A673 (cell line): ENCODE measurements around the gene PODXL. TPM values are rescaled to one million over a fixed set of nuclear protein-coding genes. Genes with fewer than 3 reads are reported as not detected.

Experiments
- BruUV-seq: library from RNA; stranded (reverse); fragments of 400-500 nt; replicated peaks from 2 replicates; lab custom pipeline; 2021; lab: Mats Ljungman, UMichigan
- CTCF ChIA-PET: fragments of 300-600 bp; sonication (Branson Sonifier 250); formaldehyde crosslinking; loops from one replicate; lab custom pipeline; 2022; ENCODE audit warnings: antibody characterized with exemption; lab: Charles Lee
- POLR2A ChIA-PET: fragments of 300-600 bp; sonication (Branson Sonifier 250); formaldehyde crosslinking; loops from one replicate; lab custom pipeline; 2022; ENCODE audit warnings: antibody characterized with exemption; ENCODE audit not compliant: low non-redundant PET; lab: Charles Lee
- DNase-seq: peaks from one replicate; pipeline ENCODE4 v3.0.0-alpha.2; 2015; ENCODE audit warnings: low spot score
- H3K27ac ChIP-seq: fragments of 200-600 bp; sonication (generic); 2 replicates; pipeline ENCODE4 v1.5.1; 2016; ENCODE audit warnings: mixed run types, low read depth, mild to moderate bottlenecking, mixed read lengths, antibody characterized with exemption, low read length; ENCODE audit not compliant: poor library complexity, severe bottlenecking
- H3K27me3 ChIP-seq: fragments of 200-600 bp; sonication (generic); replicated peaks from 2 replicates; pipeline ENCODE4 v1.6.1; 2017; ENCODE audit warnings: mixed run types, low read depth, mild to moderate bottlenecking, mixed read lengths, antibody characterized with exemption, low read length; ENCODE audit not compliant: insufficient read depth, poor library complexity
- H3K36me3 ChIP-seq: fragments of 200-600 bp; sonication (generic); 2 replicates; pipeline ENCODE4 v1.6.1; 2016; ENCODE audit warnings: mixed run types, mild to moderate bottlenecking, mixed read lengths, antibody characterized with exemption, low read length; ENCODE audit not compliant: insufficient read depth, poor library complexity, severe bottlenecking
- H3K4me1 ChIP-seq: fragments of 200-600 bp; sonication (generic); 2 replicates; pipeline ENCODE4 v1.6.1; 2017; ENCODE audit warnings: mixed run types, mild to moderate bottlenecking, mixed read lengths, antibody characterized with exemption, low read length; ENCODE audit not compliant: insufficient read depth, poor library complexity, severe bottlenecking
- H3K4me3 ChIP-seq: fragments of 200-600 bp; sonication (generic); 2 replicates; pipeline ENCODE4 v1.5.1; 2016; ENCODE audit warnings: low read depth, mixed run types, mild to moderate bottlenecking, mixed read lengths, low read length; ENCODE audit not compliant: poor library complexity, severe bottlenecking
- H3K9me3 ChIP-seq: fragments of 200-600 bp; sonication (generic); 2 replicates; pipeline ENCODE4 v1.6.1; 2016; ENCODE audit warnings: mixed run types, low read depth, mild to moderate bottlenecking, mixed read lengths, antibody characterized with exemption, low read length; ENCODE audit not compliant: poor library complexity, severe bottlenecking
- EZH2 ChIP-seq: fragments of 200-600 bp; sonication (generic); IDR thresholded peaks from 2 replicates; pipeline ENCODE4 v1.6.1; 2017; ENCODE audit warnings: borderline replicate concordance, low read depth, mild to moderate bottlenecking, mixed read lengths, antibody characterized with exemption, low read length; ENCODE audit not compliant: poor library complexity, severe bottlenecking
- intact Hi-C: fragments of 100-400 bp; cut with micrococcal nuclease; formaldehyde crosslinking; loops from one replicate; pipeline ENCODE4 v1.10.0; 2022; ENCODE audit not compliant: unreplicated experiment
- total RNA-seq: library from RNA; stranded (reverse); gene quantifications from 2 replicates; pipeline ENCODE4 v1.2.3, GENCODE V29; 2021
- TF ChIP-seq, protein P1 (sequence below): fragments of 300-800, 200-600 bp; sonication (generic); conservative IDR thresholded peaks from 2 replicates; pipeline ENCODE4 v1.5.1; 2017; ENCODE audit warnings: low read depth, mild to moderate bottlenecking, antibody characterized with exemption, low read length, moderate library complexity, mixed read lengths

PODXL gene
- total RNA-seq, 1 experiment from 2014 or later, result 22.1 TPM

DNA sequence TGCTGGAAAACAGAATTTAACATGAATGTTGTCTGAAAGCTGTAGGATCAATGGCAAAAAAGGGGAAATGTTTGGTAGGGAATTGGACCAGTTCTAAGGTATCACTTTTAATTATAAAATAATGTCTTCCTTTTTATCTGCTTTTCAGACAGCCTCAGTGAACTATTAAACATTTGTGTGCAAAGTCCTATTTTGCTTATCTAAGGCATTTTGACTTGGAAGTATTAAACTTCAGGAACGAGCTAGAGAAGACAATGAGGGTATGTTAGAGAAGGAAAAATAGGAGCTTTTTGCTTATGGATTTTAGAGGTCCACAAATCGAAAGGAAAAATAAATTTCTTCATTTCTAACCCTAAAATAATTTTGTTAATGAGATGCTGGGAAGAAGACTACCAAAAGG lies 63.3 kb downstream of the PODXL start:
- H3K4me1 ChIP-seq, result peaks cover 15% of the 10 kb centered on the region
- BruUV-seq, result no TSS peak

DNA sequence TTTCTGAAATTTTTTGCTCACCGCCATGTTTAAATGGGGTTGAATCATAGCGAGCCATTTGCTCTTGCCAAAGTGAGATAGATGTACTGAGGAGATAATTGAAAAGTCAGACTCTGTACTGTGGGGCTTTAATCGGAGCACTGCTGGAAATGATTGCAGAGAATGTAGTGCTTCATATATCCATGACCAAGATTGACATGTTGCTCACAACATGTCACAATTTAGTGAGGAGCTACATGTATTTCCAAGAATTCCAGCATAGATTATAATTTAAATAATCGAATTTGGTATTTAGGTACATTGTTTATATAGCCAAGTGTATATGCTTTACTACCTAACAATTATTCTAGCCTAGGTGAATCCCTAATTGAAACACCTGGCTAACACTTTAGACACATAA lies 66.5 kb downstream of the PODXL start:
- DNase-seq, result no peak
- no peak overlapping the region for H3K27ac ChIP-seq
- ChIA-PET POLR2A (no interaction called here), CTCF (no interaction called here)
- no peaks in the 10 kb centered on the region for H3K27me3 ChIP-seq
- no peaks in the 10 kb centered on the region for H3K9me3 ChIP-seq
- TF ChIP-seq, protein P1, sequence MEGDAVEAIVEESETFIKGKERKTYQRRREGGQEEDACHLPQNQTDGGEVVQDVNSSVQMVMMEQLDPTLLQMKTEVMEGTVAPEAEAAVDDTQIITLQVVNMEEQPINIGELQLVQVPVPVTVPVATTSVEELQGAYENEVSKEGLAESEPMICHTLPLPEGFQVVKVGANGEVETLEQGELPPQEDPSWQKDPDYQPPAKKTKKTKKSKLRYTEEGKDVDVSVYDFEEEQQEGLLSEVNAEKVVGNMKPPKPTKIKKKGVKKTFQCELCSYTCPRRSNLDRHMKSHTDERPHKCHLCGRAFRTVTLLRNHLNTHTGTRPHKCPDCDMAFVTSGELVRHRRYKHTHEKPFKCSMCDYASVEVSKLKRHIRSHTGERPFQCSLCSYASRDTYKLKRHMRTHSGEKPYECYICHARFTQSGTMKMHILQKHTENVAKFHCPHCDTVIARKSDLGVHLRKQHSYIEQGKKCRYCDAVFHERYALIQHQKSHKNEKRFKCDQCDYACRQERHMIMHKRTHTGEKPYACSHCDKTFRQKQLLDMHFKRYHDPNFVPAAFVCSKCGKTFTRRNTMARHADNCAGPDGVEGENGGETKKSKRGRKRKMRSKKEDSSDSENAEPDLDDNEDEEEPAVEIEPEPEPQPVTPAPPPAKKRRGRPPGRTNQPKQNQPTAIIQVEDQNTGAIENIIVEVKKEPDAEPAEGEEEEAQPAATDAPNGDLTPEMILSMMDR, result no peak
- TF ChIP-seq EZH2, result no peak
- BruUV-seq, result no TSS peak
- no peaks in the 10 kb centered on the region for H3K36me3 ChIP-seq
- H3K4me3 ChIP-seq, result no peak overlapping the region
- peaks cover 15% of the 10 kb centered on the region for H3K4me1 ChIP-seq
- intact Hi-C loops, result no loop called here

More for the DNA sequence above, 63.3 kb downstream of the PODXL start:
- Histone ChIP-seq H3K36me3 (peaks cover 11% of the 10 kb centered on the region), H3K9me3 (no peaks in the 10 kb centered on the region), H3K4me3 (no peak overlapping the region), H3K27me3 (no peaks in the 10 kb centered on the region), H3K27ac (no peak overlapping the region)
- TF ChIP-seq, protein P1, result no peak
- TF ChIP-seq EZH2, result no peak
- intact Hi-C loops, result no loop called here
- no peak for DNase-seq
- ChIA-PET POLR2A (no interaction called here), CTCF (no interaction called here)

DNA sequence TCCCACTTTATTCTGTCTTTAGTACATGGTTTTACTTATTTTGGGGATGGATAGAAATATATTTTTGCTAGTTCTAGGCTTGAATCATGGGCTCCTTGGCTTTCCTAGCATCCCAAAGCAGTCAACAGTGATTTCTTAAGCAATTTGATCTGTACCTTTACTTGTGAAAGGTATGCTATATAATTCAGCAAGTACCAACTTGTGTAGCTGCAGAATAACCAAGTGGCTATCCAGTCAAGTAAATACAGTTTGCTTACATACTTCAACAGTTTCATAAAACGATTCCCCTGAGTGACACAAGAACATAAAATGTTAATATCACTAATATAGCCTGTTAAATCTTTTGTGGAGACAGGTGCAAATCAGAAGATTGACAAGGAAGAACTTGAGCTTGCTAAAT lies 67.2 kb downstream of the PODXL start:
- H3K36me3 ChIP-seq, result no peaks in the 10 kb centered on the region
- intact Hi-C loops, result no loop called here
- H3K27ac ChIP-seq, result no peak overlapping the region
- H3K27me3 ChIP-seq, result no peaks in the 10 kb centered on the region
- DNase-seq, result no peak
- no TSS peak for BruUV-seq
- CTCF ChIA-PET, result no interaction called here
- TF ChIP-seq, protein P1, result no peak
- no peak for TF ChIP-seq EZH2
- no peaks in the 10 kb centered on the region for H3K9me3 ChIP-seq
- H3K4me1 ChIP-seq, result peaks cover 15% of the 10 kb centered on the region
- POLR2A ChIA-PET, result no interaction called here
- no peak overlapping the region for H3K4me3 ChIP-seq
